Mucosa of stomach (tissue), 1 donor: ENCODE measurements around the gene CCDC148.
"Not testable (repeated sequence)": the region's sequence is repeated elsewhere in the genome, so short reads cannot be mapped to it uniquely, and the experiment has no call there.

Source experiments
- H3K27me3 ChIP-seq: one replicate; pipeline ENCODE4 v1.7.0; 2013; ENCODE audit warnings: mild to moderate bottlenecking, low read length; ENCODE audit not compliant: control insufficient read depth, insufficient read depth
- H3K36me3 ChIP-seq: one replicate; pipeline ENCODE4 v1.7.0; 2013; ENCODE audit warnings: low read length; ENCODE audit not compliant: control insufficient read depth, insufficient read depth
- H3K4me1 ChIP-seq: one replicate; pipeline ENCODE4 v1.7.0; 2013; ENCODE audit warnings: mild to moderate bottlenecking, low read length; ENCODE audit not compliant: control insufficient read depth, insufficient read depth
- H3K4me3 ChIP-seq: one replicate; pipeline ENCODE4 v1.7.0; 2013; ENCODE audit warnings: low read length
- H3K9ac ChIP-seq: one replicate; pipeline ENCODE4 v1.7.0; 2013; ENCODE audit warnings: mild to moderate bottlenecking, low read length, moderate library complexity
- H3K9me3 ChIP-seq: one replicate; pipeline ENCODE4 v1.7.0; 2013; ENCODE audit warnings: mild to moderate bottlenecking, low read length, moderate library complexity; ENCODE audit not compliant: control insufficient read depth
- donor health status: Pancreatic carcinoma.

Gene CCDC148

DNA sequence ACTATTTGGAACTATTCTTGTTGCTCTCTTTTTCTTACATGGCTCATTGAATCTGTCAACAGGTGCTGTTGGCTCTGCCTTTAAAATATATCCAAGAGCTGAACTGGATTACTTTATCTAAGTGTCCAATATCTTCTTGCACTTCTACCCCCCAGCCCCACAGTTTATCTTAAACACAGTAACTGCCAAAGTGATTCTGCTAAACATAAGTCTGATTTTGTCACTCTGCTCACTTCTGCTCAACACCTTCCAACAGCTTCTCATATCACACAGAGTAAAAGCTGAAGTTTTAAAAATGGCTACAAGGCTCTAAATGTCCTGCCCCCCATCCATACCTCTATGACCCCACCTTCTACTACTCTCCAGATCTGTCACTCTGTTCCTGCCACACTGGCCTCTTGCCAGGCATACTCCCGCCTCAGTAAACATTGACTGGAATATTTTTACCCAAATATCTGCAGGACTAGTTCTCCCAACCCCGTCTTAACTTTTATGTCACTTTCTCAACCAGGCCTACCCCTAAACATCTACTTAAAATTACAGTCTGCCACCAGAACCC lies 130.7 kb downstream of the CCDC148 start:
- no peaks in the 10 kb centered on the region for H3K4me1 ChIP-seq
- no peaks in the 10 kb centered on the region for H3K36me3 ChIP-seq
- H3K27me3 ChIP-seq = no peaks in the 10 kb centered on the region
- no peak overlapping the region for H3K4me3 ChIP-seq
- no peak overlapping the region for H3K9ac ChIP-seq
- no peaks in the 10 kb centered on the region for H3K9me3 ChIP-seq

DNA sequence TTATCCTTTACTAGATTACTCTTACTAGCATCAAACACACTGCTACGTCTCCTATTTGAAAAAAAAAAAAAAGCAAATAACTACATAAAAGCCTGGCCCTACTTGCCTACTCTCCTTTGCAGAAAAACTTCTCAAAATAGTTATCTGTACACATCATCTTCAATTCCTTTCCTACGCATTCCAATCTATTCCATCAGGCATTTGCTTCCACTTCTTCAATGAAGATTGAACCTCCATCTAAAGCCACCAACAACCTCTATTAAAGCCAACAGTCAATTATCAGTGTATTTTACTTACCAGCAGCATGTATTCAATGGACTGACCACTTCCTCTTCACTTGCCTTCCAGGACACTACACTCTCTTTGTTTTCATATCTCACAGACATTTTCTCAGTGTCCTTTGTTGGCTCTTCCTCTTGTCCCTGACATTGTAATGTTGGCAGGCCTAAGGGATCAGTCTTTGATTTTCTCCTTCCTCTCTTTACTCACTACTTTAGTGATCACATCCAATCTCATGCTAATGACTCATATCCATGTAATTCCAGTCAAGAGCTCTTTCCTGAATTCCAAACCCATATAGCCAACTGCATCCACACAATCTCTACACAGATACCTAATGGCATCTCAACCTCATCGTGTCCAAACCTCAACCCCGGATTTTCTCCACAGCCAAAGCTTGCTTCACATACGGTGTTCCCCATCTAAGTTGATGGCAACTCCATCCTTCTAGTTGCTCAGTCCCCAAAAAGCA lies 131.3 kb downstream of the CCDC148 start:
- no peaks in the 10 kb centered on the region for H3K4me1 ChIP-seq
- H3K36me3 ChIP-seq = no peaks in the 10 kb centered on the region
- no peaks in the 10 kb centered on the region for H3K27me3 ChIP-seq
- no peaks in the 10 kb centered on the region for H3K9me3 ChIP-seq
- H3K9ac ChIP-seq = no peak overlapping the region
- no peak overlapping the region for H3K4me3 ChIP-seq

DNA sequence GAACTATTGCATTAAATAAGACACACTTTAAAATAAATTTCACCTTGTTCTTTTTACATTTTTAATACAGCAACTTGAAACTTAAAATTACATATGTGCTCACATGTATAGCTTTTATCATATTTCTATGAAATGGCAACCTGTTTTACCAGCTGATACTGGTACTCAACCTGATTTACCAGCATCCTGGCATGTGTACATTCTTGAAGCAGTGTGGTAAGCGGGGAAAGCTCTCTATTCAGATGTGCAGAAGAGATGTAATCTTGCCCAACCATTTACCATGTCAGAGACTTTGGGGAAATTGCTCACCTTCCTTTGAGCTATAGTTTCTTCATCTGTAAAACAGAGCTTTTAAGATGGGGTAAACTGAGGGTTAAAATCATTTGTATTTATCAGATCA lies 133.2 kb downstream of the CCDC148 start:
- Histone ChIP-seq H3K27me3 (no peaks in the 10 kb centered on the region), H3K4me1 (no peaks in the 10 kb centered on the region), H3K9ac (no peak overlapping the region), H3K9me3 (no peaks in the 10 kb centered on the region), H3K36me3 (no peaks in the 10 kb centered on the region), H3K4me3 (no peak overlapping the region)

DNA sequence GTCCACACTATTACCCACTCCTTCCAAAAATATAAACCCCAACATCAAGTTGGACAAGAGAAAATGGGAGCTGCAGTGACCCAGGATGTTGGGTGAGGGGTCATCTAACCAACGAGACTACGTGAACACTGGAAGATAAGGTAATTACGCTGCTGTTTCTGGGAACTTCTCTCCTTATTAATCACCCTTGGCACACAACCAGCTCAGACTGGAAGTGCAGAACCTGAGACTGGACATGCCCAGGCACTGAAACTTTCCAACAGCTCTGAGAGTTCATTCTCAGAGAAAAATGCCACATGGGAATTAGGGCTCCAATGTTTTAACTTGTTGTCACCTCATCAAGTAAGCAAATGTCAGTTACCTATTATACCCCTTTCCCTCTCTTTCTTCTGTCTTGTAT lies 135.3 kb downstream of the CCDC148 start:
- no peaks in the 10 kb centered on the region for H3K27me3 ChIP-seq
- no peaks in the 10 kb centered on the region for H3K9me3 ChIP-seq
- no peaks in the 10 kb centered on the region for H3K4me1 ChIP-seq

DNA sequence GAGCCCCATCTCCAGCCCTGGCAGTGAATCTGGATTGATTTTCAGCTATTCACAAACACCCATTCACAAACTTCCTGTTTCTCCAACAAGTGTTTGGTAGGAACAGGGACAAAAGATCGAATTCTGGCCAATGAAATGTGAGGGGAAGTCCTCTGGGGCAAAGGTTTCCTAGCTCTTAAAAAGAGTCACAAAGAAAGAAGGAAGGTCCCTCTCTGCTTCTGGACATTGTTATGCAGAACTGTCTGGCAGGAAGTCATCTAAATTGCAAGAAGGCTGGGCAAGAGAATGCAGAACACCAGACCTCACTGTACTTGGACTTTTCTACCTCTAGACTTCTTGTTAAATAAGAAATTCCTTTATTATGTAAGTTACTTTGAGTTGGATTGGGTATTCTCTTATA lies 137.3 kb downstream of the CCDC148 start:
- no peaks in the 10 kb centered on the region for H3K27me3 ChIP-seq
- H3K9ac ChIP-seq = no peak overlapping the region
- H3K9me3 ChIP-seq = no peaks in the 10 kb centered on the region
- no peaks in the 10 kb centered on the region for H3K36me3 ChIP-seq
- peaks cover 5% of the 10 kb centered on the region for H3K4me1 ChIP-seq
- no peak overlapping the region for H3K4me3 ChIP-seq

More for the DNA sequence above, 135.3 kb downstream of the CCDC148 start:
- H3K4me3 ChIP-seq = no peak overlapping the region
- H3K9ac ChIP-seq = no peak overlapping the region
- no peaks in the 10 kb centered on the region for H3K36me3 ChIP-seq

DNA sequence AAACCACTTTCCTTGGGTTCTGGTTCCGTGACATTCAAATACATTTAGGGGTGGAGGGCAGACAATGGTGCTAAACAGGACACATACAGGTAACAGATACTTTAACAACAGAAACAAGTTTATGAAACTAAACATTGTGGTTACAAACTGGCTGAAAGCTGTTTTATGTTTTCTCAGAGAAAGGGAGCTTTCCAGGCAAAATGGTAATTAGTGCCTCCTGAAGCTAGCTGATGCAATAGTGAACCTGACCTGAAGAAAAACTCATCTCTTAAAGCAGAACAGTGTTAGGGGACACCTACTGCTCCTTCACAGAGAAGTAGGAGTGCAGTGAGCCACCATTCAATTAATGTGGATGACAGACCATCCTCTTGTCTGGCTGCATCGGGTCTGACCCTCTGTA lies 138.9 kb downstream of the CCDC148 start:
- Histone ChIP-seq H3K9ac (no peak overlapping the region), H3K9me3 (no peaks in the 10 kb centered on the region), H3K27me3 (no peaks in the 10 kb centered on the region), H3K4me3 (no peak overlapping the region), H3K4me1 (peaks cover 5% of the 10 kb centered on the region), H3K36me3 (no peaks in the 10 kb centered on the region)

DNA sequence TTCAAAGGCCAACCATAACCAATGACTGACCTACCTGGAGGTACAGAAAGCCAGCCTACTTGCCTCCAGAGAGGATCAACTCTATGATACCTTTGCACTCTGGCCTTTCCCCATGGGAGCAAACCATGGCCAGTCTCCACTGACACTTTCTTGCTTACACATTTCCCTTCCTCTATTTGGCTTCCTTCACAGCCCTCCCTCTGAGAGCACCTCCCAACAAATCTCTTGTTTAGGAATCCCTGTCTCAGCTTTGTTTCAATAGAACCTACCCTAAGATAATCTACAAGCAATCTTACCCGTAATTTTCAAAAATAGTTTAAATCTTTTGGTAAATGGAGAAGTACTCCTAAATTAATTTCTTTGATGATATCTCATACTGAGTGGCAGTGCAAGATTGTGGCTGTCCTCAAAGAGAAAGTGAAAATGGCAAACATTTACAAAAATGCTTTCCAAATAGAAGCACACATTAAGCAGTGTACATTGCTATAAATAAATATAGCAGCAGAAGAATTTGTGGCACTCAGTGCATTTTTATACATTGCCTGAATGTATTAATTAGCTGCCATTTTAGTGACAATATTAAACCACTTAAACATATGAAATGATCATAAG lies 140.6 kb downstream of the CCDC148 start:
- Histone ChIP-seq H3K36me3 (no peaks in the 10 kb centered on the region), H3K9me3 (no peaks in the 10 kb centered on the region), H3K4me1 (peaks cover 5% of the 10 kb centered on the region), H3K9ac (no peak overlapping the region), H3K27me3 (no peaks in the 10 kb centered on the region), H3K4me3 (no peak overlapping the region)

DNA sequence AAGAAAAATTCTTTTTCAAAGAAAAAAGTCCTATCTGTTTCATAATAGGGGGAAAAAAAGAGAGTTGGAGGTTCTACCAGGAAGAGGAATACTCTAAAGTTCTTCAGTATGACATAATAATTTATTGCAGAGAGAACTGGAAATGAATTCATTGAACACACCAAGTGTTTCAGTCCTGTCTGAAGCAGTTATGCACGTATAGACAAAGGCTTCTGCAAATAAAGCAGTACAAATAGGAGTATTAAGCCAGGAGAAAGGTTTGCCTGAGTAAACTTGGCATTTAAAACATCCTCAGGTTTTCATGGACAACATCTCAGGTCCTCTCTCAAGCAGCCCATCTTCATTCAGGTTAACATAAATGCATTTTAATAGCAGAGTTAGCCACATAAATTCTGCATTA lies 141.6 kb downstream of the CCDC148 start:
- no peaks in the 10 kb centered on the region for H3K36me3 ChIP-seq
- H3K4me1 ChIP-seq = peaks cover 5% of the 10 kb centered on the region
- no peaks in the 10 kb centered on the region for H3K9me3 ChIP-seq
- no peak overlapping the region for H3K9ac ChIP-seq
- no peak overlapping the region for H3K4me3 ChIP-seq
- no peaks in the 10 kb centered on the region for H3K27me3 ChIP-seq

DNA sequence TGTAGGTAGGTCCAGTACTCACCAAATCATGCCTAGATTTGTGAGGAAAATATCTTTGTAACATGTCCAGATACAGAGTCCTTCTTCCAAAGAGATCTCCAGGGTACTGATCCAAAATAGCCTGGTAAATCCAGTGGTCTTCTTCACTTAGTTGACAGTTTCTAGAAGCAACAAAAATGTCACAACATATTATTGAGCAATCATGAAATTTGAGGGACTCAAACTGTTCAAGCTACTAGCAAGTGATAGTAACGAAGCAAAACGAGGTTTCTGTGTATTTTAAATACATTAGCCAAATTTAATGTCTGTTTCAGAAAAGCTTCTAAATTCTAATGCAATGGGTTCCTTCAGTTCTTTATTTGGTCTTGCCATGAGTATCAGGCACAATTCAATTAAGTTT lies 142.8 kb downstream of the CCDC148 start:
- Histone ChIP-seq H3K4me1 (peaks cover 5% of the 10 kb centered on the region), H3K9me3 (no peaks in the 10 kb centered on the region), H3K9ac (no peak overlapping the region), H3K36me3 (no peaks in the 10 kb centered on the region), H3K27me3 (no peaks in the 10 kb centered on the region), H3K4me3 (no peak overlapping the region)

DNA sequence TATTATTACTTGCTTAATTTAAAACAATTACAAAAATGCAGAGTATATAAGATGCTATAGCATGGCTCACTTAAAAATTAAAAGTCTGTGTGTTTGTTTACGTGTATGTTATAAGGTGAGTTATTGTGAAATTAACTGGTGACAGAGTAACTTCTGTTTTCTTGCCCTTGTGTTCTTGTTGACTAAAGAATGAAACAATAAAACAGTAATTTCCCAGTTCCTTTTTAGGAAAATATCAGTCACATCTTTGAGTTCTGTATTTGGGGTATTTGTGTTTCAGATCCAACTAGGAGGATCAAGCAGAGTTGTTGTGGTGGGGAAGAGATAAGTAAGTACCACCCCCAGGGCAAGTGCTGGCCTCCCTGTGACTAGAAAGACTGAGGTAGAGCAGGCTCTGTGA lies 143.6 kb downstream of the CCDC148 start:
- no peaks in the 10 kb centered on the region for H3K36me3 ChIP-seq
- H3K4me3 ChIP-seq = no peak overlapping the region
- H3K4me1 ChIP-seq = peaks cover 5% of the 10 kb centered on the region
- no peaks in the 10 kb centered on the region for H3K27me3 ChIP-seq
- no peak overlapping the region for H3K9ac ChIP-seq
- H3K9me3 ChIP-seq = no peaks in the 10 kb centered on the region

DNA sequence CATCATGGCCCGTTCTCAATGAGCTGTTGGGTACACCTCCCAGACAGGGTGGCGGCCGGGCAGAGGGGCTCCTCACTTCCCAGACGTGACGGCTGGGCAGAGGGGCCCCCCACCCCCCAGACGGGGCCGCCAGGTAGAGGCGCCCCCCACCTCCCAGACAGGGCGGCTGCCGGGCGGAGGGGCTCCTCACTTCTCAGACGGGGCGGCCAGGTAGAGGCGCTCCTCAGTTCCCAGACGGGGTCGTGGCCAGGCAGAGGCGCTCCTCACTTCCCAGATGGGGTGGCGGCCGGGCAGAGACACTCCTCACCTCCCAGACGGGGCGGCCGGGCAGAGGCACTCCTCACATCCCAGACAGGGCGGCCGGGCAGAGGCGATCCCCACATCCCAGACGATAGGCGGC lies 146.1 kb downstream of the CCDC148 start:
- H3K9ac ChIP-seq, H3K9me3 ChIP-seq, H3K36me3 ChIP-seq, H3K4me1 ChIP-seq, H3K27me3 ChIP-seq, H3K4me3 ChIP-seq: not testable (repeated sequence)

DNA sequence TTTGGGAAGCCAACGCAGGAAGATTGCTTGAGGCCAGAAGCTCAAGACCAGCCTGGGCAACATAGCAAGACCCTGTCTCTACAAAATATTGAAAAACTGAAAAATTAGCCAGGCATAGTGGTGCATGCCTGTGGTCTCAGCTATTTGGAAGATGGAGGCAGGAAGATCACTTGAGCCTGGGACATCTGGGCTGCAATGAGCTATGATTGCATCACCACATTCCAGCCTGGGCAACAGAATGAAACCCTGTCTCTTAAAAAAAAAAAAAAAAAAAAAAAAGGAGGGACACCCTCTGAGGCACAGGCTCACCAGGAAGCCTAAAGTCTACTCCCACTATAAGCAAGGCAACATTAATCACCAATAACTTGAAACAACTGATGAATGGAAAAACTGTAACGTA lies 151.1 kb downstream of the CCDC148 start:
- no peaks in the 10 kb centered on the region for H3K36me3 ChIP-seq
- H3K4me1 ChIP-seq = no peaks in the 10 kb centered on the region
- H3K27me3 ChIP-seq = no peaks in the 10 kb centered on the region
- no peak overlapping the region for H3K4me3 ChIP-seq
- H3K9ac ChIP-seq = no peak overlapping the region
- no peaks in the 10 kb centered on the region for H3K9me3 ChIP-seq
